Heart left ventricle (tissue), 16 donors: Measurements from ENCODE around the gene NUDT4. TPM values are rescaled to one million over a fixed set of nuclear protein-coding genes. Genes with fewer than 3 reads are reported as not detected.

ENCODE experiments used
- ATAC-seq, 4 donors: fragments of 200-7000 bp; cut with Tn5 transposase; one replicate each; pipeline ENCODE4 v1.9.1; 2020 to 2022; ENCODE audit warnings: moderate library complexity in 4 of 4, mild to moderate bottlenecking in 3 of 4, moderate number of reproducible peaks in 1 of 4
- DNase-seq, 5 donors: peaks; one replicate each; pipeline ENCODE4 v3.0.0-alpha.2; 2020
- H3K27ac ChIP-seq, 12 donors: fragments of 200-600 bp; sonication (generic) in 4 of 12; one replicate each; pipeline versions ENCODE4 v1.5.0 to v1.8.0; 2016 to 2022; ENCODE audit warnings: mild to moderate bottlenecking in 2 of 12
- H3K27me3 ChIP-seq, 9 donors: fragments of 200-600 bp; sonication (generic) in 2 of 9; one replicate each; pipeline versions ENCODE4 v1.5.1 to v1.8.0; 2016 to 2022; ENCODE audit warnings: mild to moderate bottlenecking in 3 of 9
- H3K36me3 ChIP-seq, 9 donors: fragments of 200-600 bp; sonication (generic) in 2 of 9; one replicate each; pipeline versions ENCODE4 v1.5.0 to v1.8.0; 2018 to 2022; ENCODE audit warnings: mild to moderate bottlenecking in 2 of 9
- H3K4me1 ChIP-seq, 12 donors: fragments of 200-600 bp; sonication (generic) in 4 of 12; one replicate each; pipeline versions ENCODE4 v1.5.0 to v1.8.0; 2016 to 2022; ENCODE audit warnings: mild to moderate bottlenecking in 3 of 12
- H3K4me3 ChIP-seq, 12 donors: fragments of 200-600 bp; sonication (generic) in 4 of 12; one replicate each; pipeline versions ENCODE4 v1.5.0 to v1.8.0; 2017 to 2022; ENCODE audit warnings: mild to moderate bottlenecking in 9 of 12, moderate library complexity in 4 of 12
- H3K9me3 ChIP-seq, 12 donors: fragments of 200-600 bp; sonication (generic) in 4 of 12; one replicate each; pipeline versions ENCODE4 v1.5.0 to v1.8.0; 2016 to 2022; ENCODE audit warnings: mild to moderate bottlenecking in 1 of 12
- POLR2A ChIP-seq, 2 donors: fragments of 450-650 bp; IDR thresholded peaks; one replicate each; pipeline ENCODE4 v1.6.1; 2017; ENCODE audit warnings: antibody characterized with exemption in 2 of 2, mild to moderate bottlenecking in 2 of 2, moderate library complexity in 2 of 2
- WGBS, 4 donors: extraction: QIAGEN DNeasy Blood & Tissue Kit in 2 of 4; methylation state at CpG; one replicate each; pipeline versions ENCODE4 v1.1.5 to v1.1.7; 2013 to 2018; 5-methylcytosine and 5-hydroxymethylcytosine counted together
- intact Hi-C, 10 donors: fragments of 100-400 bp; cut with DNase I; formaldehyde crosslinking; loops; one replicate each; pipeline versions ENCODE4 v1.11.1 to v1.14.2; 2022
- polyA plus RNA-seq, 2 donors: library from polyadenylated mRNA; stranded (reverse); fragments of 200-250 nt; gene quantifications; one replicate each; pipeline ENCODE4 v1.2.3, GENCODE V29; 2013
- total RNA-seq, 9 donors: library from RNA; depleted of rRNA in 2 of 9; stranded (reverse); fragments of >200 nt in 2 of 9; fragmentation: NEBNext Ultra II Directional in 3 of 9; extraction: Animal tissue kit (Norgen Biotek cat#: 25700) in 3 of 9; gene quantifications; one replicate each; pipeline versions ENCODE4 v1.1.0 to v1.2.4, GENCODE V29; 2016 to 2023
- TF ChIP-seq, protein P1 (sequence below), 12 donors: fragments of 200-600 bp; sonication (generic) in 4 of 12; IDR thresholded peaks; one replicate each; pipeline versions ENCODE4 v1.5.0 to v1.8.0; 2018 to 2022; ENCODE audit warnings: antibody characterized with exemption in 12 of 12, mild to moderate bottlenecking in 5 of 12
- donor health status: ischemic (EF 13 %, LVEDD 7.1; RV severe dilation, severe dysfunction).
- donor health status: healthy with polysubstance abuse.
- donor health status: DM: no; HTN: yes; CAD: no.
- donor health status: DM: no; HTN: no; CAD: no.
- donor health status: ischemic (EF 25% LVEDD 6.9; RV normal size, moderate dysfunction).
- donor health status: ischemic (EF 25% LVEDD 5.7; RV mildly dilated, moderate dysfunction).
- donor health status: healthy.
- donor health status: DM: yes; HTN: yes; CAD: no.
- donor health status: ischemic (EF 35%, LVEDD 5.7; RV mildly dilated, moderate dysfunction).
- donor health status: nonischemic (EF 11% LVEDD 7.7; RV severe dilation, severe dysfunction).
- donor health status: DM: yes; HTN: yes; CAD: no.
- donor health status: PGD.
- donor health status: ischemic (EF 29% LVEDD 5.4; RV normal size, mild dysfunction).
- donor health status: nonischemic (EF 23%, LVEDD 6.1; RV moderate dilation, normal function).

The NUDT4 gene
- total and polyA plus RNA-seq, 11 donors, result 59.9 to 667 (median 242) TPM

GRCh38 chr12:93443576-93443975, 65.9 kb downstream of the NUDT4 start:
- Histone ChIP-seq H3K27me3 (no peaks in the 10 kb centered on the region), H3K27ac (no peak overlapping the region), H3K36me3 (no peaks in the 10 kb centered on the region), H3K9me3 (no peaks in the 10 kb centered on the region), H3K4me3 (no peak overlapping the region), H3K4me1 (peaks cover 0 to 33% (median 24%) of the 10 kb centered on the region in 12 donors)
- WGBS, 4 donors, result 94 to 97% (median 94%) methylated on average over 4 of the region's 4 CpGs
- intact Hi-C loops, result no loop called here
- TF ChIP-seq, protein P1, sequence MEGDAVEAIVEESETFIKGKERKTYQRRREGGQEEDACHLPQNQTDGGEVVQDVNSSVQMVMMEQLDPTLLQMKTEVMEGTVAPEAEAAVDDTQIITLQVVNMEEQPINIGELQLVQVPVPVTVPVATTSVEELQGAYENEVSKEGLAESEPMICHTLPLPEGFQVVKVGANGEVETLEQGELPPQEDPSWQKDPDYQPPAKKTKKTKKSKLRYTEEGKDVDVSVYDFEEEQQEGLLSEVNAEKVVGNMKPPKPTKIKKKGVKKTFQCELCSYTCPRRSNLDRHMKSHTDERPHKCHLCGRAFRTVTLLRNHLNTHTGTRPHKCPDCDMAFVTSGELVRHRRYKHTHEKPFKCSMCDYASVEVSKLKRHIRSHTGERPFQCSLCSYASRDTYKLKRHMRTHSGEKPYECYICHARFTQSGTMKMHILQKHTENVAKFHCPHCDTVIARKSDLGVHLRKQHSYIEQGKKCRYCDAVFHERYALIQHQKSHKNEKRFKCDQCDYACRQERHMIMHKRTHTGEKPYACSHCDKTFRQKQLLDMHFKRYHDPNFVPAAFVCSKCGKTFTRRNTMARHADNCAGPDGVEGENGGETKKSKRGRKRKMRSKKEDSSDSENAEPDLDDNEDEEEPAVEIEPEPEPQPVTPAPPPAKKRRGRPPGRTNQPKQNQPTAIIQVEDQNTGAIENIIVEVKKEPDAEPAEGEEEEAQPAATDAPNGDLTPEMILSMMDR (IDR thresholded peaks at IDR 0.05), result no peak
- TF ChIP-seq POLR2A (IDR thresholded peaks at IDR 0.05), result no peak
- ATAC-seq (no peak), DNase-seq (no peak)

- H3K9me3 ChIP-seq, result no peaks in the 10 kb centered on the region
- DNase-seq (no peak), ATAC-seq (no peak)
- H3K4me1 ChIP-seq, result peaks cover 0 to 5% (median 3%) of the 10 kb centered on the region in 12 donors
- TF ChIP-seq, protein P1 (IDR thresholded peaks at IDR 0.05), result no peak
- TF ChIP-seq POLR2A (IDR thresholded peaks at IDR 0.05), result no peak
- intact Hi-C loops, result no loop called here
- no peak overlapping the region for H3K27ac ChIP-seq
- no peaks in the 10 kb centered on the region for H3K36me3 ChIP-seq
- 66 to 74% (median 68%) methylated on average over 4 of the region's 4 CpGs for WGBS, 4 donors
- no peaks in the 10 kb centered on the region for H3K27me3 ChIP-seq
- no peak overlapping the region for H3K4me3 ChIP-seq
Measured at GRCh38 chr12:93447555-93448290, 70.0 kb downstream of the NUDT4 start.

- intact Hi-C loops, result no loop called here
- H3K4me3 ChIP-seq, result no peak overlapping the region
- H3K9me3 ChIP-seq, result no peaks in the 10 kb centered on the region
- H3K27me3 ChIP-seq, result no peaks in the 10 kb centered on the region
- H3K36me3 ChIP-seq, result no peaks in the 10 kb centered on the region
- TF ChIP-seq POLR2A (IDR thresholded peaks at IDR 0.05), result no peak
- TF ChIP-seq, protein P1 (IDR thresholded peaks at IDR 0.05), result no peak
- WGBS, 4 donors, result 49 to 54% (median 53%) methylated on average over 5 of the region's 5 CpGs
- no peak overlapping the region for H3K27ac ChIP-seq
- H3K4me1 ChIP-seq, result no peaks in the 10 kb centered on the region
- ATAC-seq (peak in 1 of 4 donors; percentile 47), DNase-seq (no peak)
Measured at GRCh38 chr12:93448796-93449195, 71.1 kb downstream of the NUDT4 start.

GRCh38 chr12:93449277-93449676, 71.6 kb downstream of the NUDT4 start:
- H3K4me1 ChIP-seq, result no peaks in the 10 kb centered on the region
- no peaks in the 10 kb centered on the region for H3K9me3 ChIP-seq
- no peak overlapping the region for H3K27ac ChIP-seq
- intact Hi-C loops, result no loop called here
- no peak for TF ChIP-seq POLR2A (IDR thresholded peaks at IDR 0.05)
- TF ChIP-seq, protein P1 (IDR thresholded peaks at IDR 0.05), result no peak
- H3K4me3 ChIP-seq, result no peak overlapping the region
- no peaks in the 10 kb centered on the region for H3K27me3 ChIP-seq
- no peak for DNase-seq
- WGBS, 4 donors, result 87 to 93% (median 91%) methylated on average over 1 of the region's 1 CpG
- H3K36me3 ChIP-seq, result no peaks in the 10 kb centered on the region
- ATAC-seq, result no peak
